Chondrocyte (in vitro differentiated cells): ENCODE results near the gene TPSD1. TPM values are rescaled to one million over a fixed set of nuclear protein-coding genes. Genes with fewer than 3 reads are reported as not detected.
A peak's percentile ranks its signal among the peaks of the same experiment; 100 is the strongest.

Source experiments
- DNase-seq: peaks from one replicate; pipeline ENCODE4 v3.0.0; 2021; ENCODE audit warnings: mixed read lengths, low spot score
- H3K27ac Mint-ChIP-seq: one replicate; pipeline ENCODE4 v1.8.0; 2021; ENCODE audit warnings: mild to moderate bottlenecking, moderate library complexity, mixed read lengths; ENCODE audit not compliant: unreplicated experiment
- H3K27me3 Mint-ChIP-seq: 2 replicates; pipeline ENCODE4 v1.8.0; 2021; ENCODE audit warnings: low read depth, mixed read lengths
- H3K36me3 Mint-ChIP-seq: 2 replicates; pipeline ENCODE4 v1.8.0; 2021; ENCODE audit warnings: low read depth, mixed read lengths
- H3K4me1 Mint-ChIP-seq: 2 replicates; pipeline ENCODE4 v1.8.0; 2021; ENCODE audit warnings: low read depth, mild to moderate bottlenecking, mixed read lengths
- H3K4me3 Mint-ChIP-seq: one replicate; pipeline ENCODE4 v1.8.0; 2021; ENCODE audit warnings: mild to moderate bottlenecking, moderate library complexity, mixed read lengths; ENCODE audit not compliant: unreplicated experiment
- H3K9me3 Mint-ChIP-seq: 2 replicates; pipeline ENCODE4 v1.8.0; 2021; ENCODE audit warnings: low read depth, mixed read lengths
- CTCF ChIP-seq: fragments of 200-600 bp; sonication (generic); IDR thresholded peaks from 2 replicates; pipeline ENCODE4 v1.5.0; 2021; ENCODE audit warnings: antibody characterized with exemption, mild to moderate bottlenecking, moderate library complexity
- total RNA-seq: library from RNA; stranded (reverse); gene quantifications from 3 replicates; pipeline ENCODE4 v1.2.1, GENCODE V29; 2021

The TPSD1 gene
- total RNA-seq, 1 donor from 2014 or later, result not detected

GRCh38 chr16:1261131-1261892, 5.4 kb downstream of the TPSD1 start:
- Mint-ChIP-seq H3K27me3 (peaks cover 20% of the 10 kb centered on the region), H3K36me3 (no peaks in the 10 kb centered on the region), H3K4me3 (no peak overlapping the region), H3K4me1 (peaks cover 3% of the 10 kb centered on the region), H3K9me3 (peaks cover 1% of the 10 kb centered on the region), H3K27ac (no peak overlapping the region)
- DNase-seq, result peak; percentile 79
- no peak for TF ChIP-seq CTCF

GRCh38 chr16:1262210-1262845, 6.5 kb downstream of the TPSD1 start:
- DNase-seq, result peak; percentile 74
- peaks cover 23% of the 10 kb centered on the region for H3K27me3 Mint-ChIP-seq
- H3K4me1 Mint-ChIP-seq, result peaks cover 3% of the 10 kb centered on the region
- H3K4me3 Mint-ChIP-seq, result no peak overlapping the region
- no peak overlapping the region for H3K27ac Mint-ChIP-seq
- H3K9me3 Mint-ChIP-seq, result peaks cover 3% of the 10 kb centered on the region
- H3K36me3 Mint-ChIP-seq, result no peaks in the 10 kb centered on the region
- no peak for TF ChIP-seq CTCF

- peaks cover 23% of the 10 kb centered on the region for H3K27me3 Mint-ChIP-seq
- peak; percentile 74 for DNase-seq
- no peak for TF ChIP-seq CTCF
- peaks cover 3% of the 10 kb centered on the region for H3K4me1 Mint-ChIP-seq
- peaks cover 3% of the 10 kb centered on the region for H3K9me3 Mint-ChIP-seq
- no peak overlapping the region for H3K4me3 Mint-ChIP-seq
- no peaks in the 10 kb centered on the region for H3K36me3 Mint-ChIP-seq
- H3K27ac Mint-ChIP-seq, result no peak overlapping the region
Observed at GRCh38 chr16:1262846-1263221, 7.0 kb downstream of the TPSD1 start.

GRCh38 chr16:1263591-1264344, 7.9 kb downstream of the TPSD1 start:
- TF ChIP-seq CTCF, result no peak
- Mint-ChIP-seq H3K4me1 (peaks cover 3% of the 10 kb centered on the region), H3K9me3 (peaks cover 3% of the 10 kb centered on the region), H3K27ac (no peak overlapping the region), H3K4me3 (no peak overlapping the region), H3K36me3 (no peaks in the 10 kb centered on the region), H3K27me3 (peaks cover 23% of the 10 kb centered on the region)
- DNase-seq, result no peak

GRCh38 chr16:1264345-1265089, 8.6 kb downstream of the TPSD1 start:
- no peaks in the 10 kb centered on the region for H3K4me1 Mint-ChIP-seq
- H3K27ac Mint-ChIP-seq, result no peak overlapping the region
- H3K4me3 Mint-ChIP-seq, result no peak overlapping the region
- H3K9me3 Mint-ChIP-seq, result peaks cover 3% of the 10 kb centered on the region
- H3K27me3 Mint-ChIP-seq, result peaks cover 24% of the 10 kb centered on the region
- TF ChIP-seq CTCF, result no peak
- no peaks in the 10 kb centered on the region for H3K36me3 Mint-ChIP-seq
- DNase-seq, result no peak
